Liver (tissue), 9 donors: ENCODE results near the gene ZGPAT. TPM values are rescaled to one million over a fixed set of nuclear protein-coding genes. Genes with fewer than 3 reads are reported as not detected.

Experiments used
- DNase-seq: peaks from one replicate; pipeline ENCODE4 v3.0.0-alpha.2; 2017; ENCODE audit warnings: low spot score
- H3K27ac ChIP-seq, 2 donors: one replicate each; pipeline ENCODE4 v1.7.0; 2013; ENCODE audit warnings: inconsistent platforms in 2 of 2, low read length in 2 of 2, control low read depth in 1 of 2, low read depth in 1 of 2, mild to moderate bottlenecking in 1 of 2
- H3K27me3 ChIP-seq, 4 donors: one replicate each; pipeline versions ENCODE4 v1.6.1 to v1.7.0; 2013; ENCODE audit warnings: low read length in 3 of 4, inconsistent platforms in 1 of 4, mild to moderate bottlenecking in 1 of 4, moderate library complexity in 1 of 4; ENCODE audit not compliant: control insufficient read depth in 4 of 4, insufficient read depth in 4 of 4
- H3K36me3 ChIP-seq, 4 donors: one replicate each; pipeline versions ENCODE4 v1.6.1 to v1.7.0; 2013; ENCODE audit warnings: low read length in 3 of 4, mild to moderate bottlenecking in 3 of 4, low read depth in 1 of 4, moderate library complexity in 1 of 4; ENCODE audit not compliant: control insufficient read depth in 4 of 4, insufficient read depth in 3 of 4
- H3K4me1 ChIP-seq, 4 donors: one replicate each; pipeline versions ENCODE4 v1.6.1 to v1.7.0; 2013; ENCODE audit warnings: low read length in 3 of 4, mild to moderate bottlenecking in 3 of 4, moderate library complexity in 1 of 4; ENCODE audit not compliant: control insufficient read depth in 4 of 4, insufficient read depth in 4 of 4
- H3K4me3 ChIP-seq, 3 donors: one replicate each; pipeline versions ENCODE4 v1.6.1 to v1.7.0; 2013; ENCODE audit warnings: low read length in 3 of 3, control low read depth in 1 of 3, low read depth in 1 of 3, mild to moderate bottlenecking in 1 of 3
- H3K9ac ChIP-seq, 2 donors: one replicate each; pipeline ENCODE4 v1.7.0; 2013; ENCODE audit warnings: low read length in 2 of 2, mild to moderate bottlenecking in 2 of 2, moderate library complexity in 2 of 2, control low read depth in 1 of 2, low read depth in 1 of 2
- H3K9me3 ChIP-seq, 4 donors: one replicate each; pipeline versions ENCODE4 v1.6.1 to v1.7.0; 2013; ENCODE audit warnings: low read length in 3 of 4; ENCODE audit not compliant: control insufficient read depth in 4 of 4
- ATF3 ChIP-seq: IDR thresholded peaks from 2 replicates; pipeline ENCODE4 v1.6.1; 2016; ENCODE audit warnings: antibody characterized with exemption
- EGR1 ChIP-seq, 2 donors: IDR thresholded peaks; 2 replicates each; pipeline ENCODE4 v1.6.1; 2016 to 2018; ENCODE audit warnings: antibody characterized with exemption in 2 of 2, low read depth in 2 of 2
- FOXA1 ChIP-seq: IDR thresholded peaks from 2 replicates; pipeline ENCODE4 v1.6.1; 2016; ENCODE audit warnings: antibody characterized with exemption
- FOXA2 ChIP-seq: IDR thresholded peaks from 2 replicates; pipeline ENCODE4 v1.6.1; 2016; ENCODE audit warnings: antibody characterized with exemption
- GABPA ChIP-seq, 2 donors: IDR thresholded peaks in 1 of 2; conservative IDR thresholded peaks in 1 of 2; 2 replicates each; pipeline ENCODE4 v1.6.1; 2016; ENCODE audit warnings: antibody characterized with exemption in 2 of 2, mild to moderate bottlenecking in 1 of 2, moderate library complexity in 1 of 2
- HNF4A ChIP-seq, 2 donors: conservative IDR thresholded peaks; 2 replicates each; pipeline ENCODE4 v1.6.1; 2016; ENCODE audit warnings: antibody characterized with exemption in 2 of 2, mild to moderate bottlenecking in 2 of 2
- HNF4G ChIP-seq: IDR thresholded peaks from 2 replicates; pipeline ENCODE4 v1.6.1; 2016; ENCODE audit warnings: antibody characterized with exemption
- NR2F2 ChIP-seq: IDR thresholded peaks from 2 replicates; pipeline ENCODE4 v1.6.1; 2016; ENCODE audit warnings: antibody characterized with exemption
- RAD21 ChIP-seq, 2 donors: IDR thresholded peaks; 2 replicates each; pipeline ENCODE4 v1.6.1; 2016; ENCODE audit warnings: antibody characterized with exemption in 2 of 2, mild to moderate bottlenecking in 2 of 2
- REST ChIP-seq: IDR thresholded peaks from 2 replicates; pipeline ENCODE4 v1.6.1; 2016; ENCODE audit warnings: antibody characterized with exemption, mild to moderate bottlenecking
- RXRA ChIP-seq, 2 donors: IDR thresholded peaks; 2 replicates each; pipeline ENCODE4 v1.6.1; 2017 to 2018; ENCODE audit warnings: antibody characterized with exemption in 2 of 2, mild to moderate bottlenecking in 1 of 2
- SP1 ChIP-seq: IDR thresholded peaks from 2 replicates; pipeline ENCODE4 v1.6.1; 2018; ENCODE audit warnings: antibody characterized with exemption, mild to moderate bottlenecking
- TAF1 ChIP-seq: conservative IDR thresholded peaks from 2 replicates; pipeline ENCODE4 v1.6.1; 2016; ENCODE audit warnings: antibody characterized with exemption, mild to moderate bottlenecking
- YY1 ChIP-seq: IDR thresholded peaks from 2 replicates; pipeline ENCODE4 v1.6.1; 2016; ENCODE audit warnings: antibody characterized with exemption, mild to moderate bottlenecking
- ZBTB33 ChIP-seq: IDR thresholded peaks from 2 replicates; pipeline ENCODE4 v1.6.1; 2016; ENCODE audit warnings: antibody characterized with exemption
- WGBS: extraction: QIAGEN DNeasy Blood & Tissue Kit; methylation state at CpG from one replicate; pipeline ENCODE4 v1.1.7; 2013; 5-methylcytosine and 5-hydroxymethylcytosine counted together
- polyA plus RNA-seq, 2 donors: library from polyadenylated mRNA; stranded (reverse) in 1 of 2; unstranded in 1 of 2; fragments of 200-250 nt in 1 of 2; fragments of >200 nt in 1 of 2; fragmentation: Nextera tagmentation in 1 of 2; extraction: Ambion mirVana in 1 of 2; gene quantifications; one replicate each; pipeline versions ENCODE4 v1.2.1 to v1.2.3, GENCODE V29; 2013 to 2015
- total RNA-seq, 2 donors: library from RNA; depleted of rRNA; stranded (reverse); fragments of >200 nt; gene quantifications; one replicate each; pipeline ENCODE4 v1.2.3, GENCODE V29; 2014
- TF ChIP-seq, protein P1 (sequence below): IDR thresholded peaks from 2 replicates; pipeline ENCODE4 v1.6.1; 2016; ENCODE audit warnings: antibody characterized with exemption
- TF ChIP-seq, protein P2 (sequence below): fragments of 150-350 bp; IDR thresholded peaks from 2 replicates; pipeline ENCODE4 v1.5.1; 2017; ENCODE audit warnings: improper control_type of control experiment, low read depth, low read length; ENCODE audit not compliant: missing input control
- donor health status: healthy.
- donor health status: healthy.
- donor health status: healthy.
- donor health status: healthy.
- donor health status: healthy.

ZGPAT gene
- total and polyA plus RNA-seq, 4 donors: 10.3 to 90.5 (median 20.5) TPM

DNA sequence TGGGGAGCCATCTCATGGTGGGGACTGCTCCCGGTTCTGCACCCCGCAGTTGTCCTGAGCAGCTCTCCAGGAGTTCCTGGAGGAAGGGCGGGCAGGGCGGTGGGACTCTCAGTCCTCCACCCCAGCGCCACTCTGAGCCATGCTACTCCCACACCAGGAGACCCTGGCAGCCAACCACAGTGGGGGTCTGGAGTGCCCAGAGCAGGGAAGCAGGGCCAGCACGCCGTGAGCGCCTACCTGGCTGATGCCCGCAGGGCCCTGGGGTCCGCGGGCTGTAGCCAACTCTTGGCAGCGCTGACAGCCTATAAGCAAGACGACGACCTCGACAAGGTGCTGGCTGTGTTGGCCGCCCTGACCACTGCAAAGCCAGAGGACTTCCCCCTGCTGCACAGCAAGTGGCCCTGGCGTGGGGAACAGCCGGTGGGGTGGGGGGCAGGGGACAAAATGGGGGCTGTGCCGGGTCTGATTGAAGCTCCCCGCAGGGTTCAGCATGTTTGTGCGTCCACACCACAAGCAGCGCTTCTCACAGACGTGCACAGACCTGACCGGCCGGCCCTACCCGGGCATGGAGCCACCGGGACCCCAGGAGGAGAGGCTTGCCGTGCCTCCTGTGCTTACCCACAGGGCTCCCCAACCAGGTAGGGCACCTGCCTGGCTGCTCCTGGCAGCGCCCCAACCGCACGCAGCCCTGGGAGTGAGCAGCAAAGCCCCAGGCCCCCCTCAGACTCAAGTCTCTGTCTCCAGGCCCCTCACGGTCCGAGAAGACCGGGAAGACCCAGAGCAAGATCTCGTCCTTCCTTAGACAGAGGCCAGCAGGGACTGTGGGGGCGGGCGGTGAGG is 13.0 kb upstream of the ZGPAT start:
- Histone ChIP-seq H3K9me3 (no peaks in the 10 kb centered on the region), H3K9ac (no peak overlapping the region), H3K4me1 (peaks cover 7 to 22% (median 13%) of the 10 kb centered on the region in 4 donors), H3K36me3 (peaks cover 0 to 3% (median 0%) of the 10 kb centered on the region in 4 donors), H3K27ac (no peak overlapping the region), H3K4me3 (no peak overlapping the region), H3K27me3 (no peaks in the 10 kb centered on the region)
- 95% methylated on average over 37 of the region's 37 CpGs for WGBS
- TF ChIP-seq RXRA (IDR thresholded peaks at IDR 0.05) (no peak), FOXA1 (no peak), EGR1 (IDR thresholded peaks at IDR 0.05; ENCODE audit: low read depth in 2 of 2) (no peak), FOXA2 (no peak), NR2F2 (no peak), TAF1 (no peak), RAD21 (IDR thresholded peaks at IDR 0.05) (no peak)
- TF ChIP-seq, protein P1, sequence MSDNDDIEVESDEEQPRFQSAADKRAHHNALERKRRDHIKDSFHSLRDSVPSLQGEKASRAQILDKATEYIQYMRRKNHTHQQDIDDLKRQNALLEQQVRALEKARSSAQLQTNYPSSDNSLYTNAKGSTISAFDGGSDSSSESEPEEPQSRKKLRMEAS: no peak
- DNase-seq: no peak

DNA sequence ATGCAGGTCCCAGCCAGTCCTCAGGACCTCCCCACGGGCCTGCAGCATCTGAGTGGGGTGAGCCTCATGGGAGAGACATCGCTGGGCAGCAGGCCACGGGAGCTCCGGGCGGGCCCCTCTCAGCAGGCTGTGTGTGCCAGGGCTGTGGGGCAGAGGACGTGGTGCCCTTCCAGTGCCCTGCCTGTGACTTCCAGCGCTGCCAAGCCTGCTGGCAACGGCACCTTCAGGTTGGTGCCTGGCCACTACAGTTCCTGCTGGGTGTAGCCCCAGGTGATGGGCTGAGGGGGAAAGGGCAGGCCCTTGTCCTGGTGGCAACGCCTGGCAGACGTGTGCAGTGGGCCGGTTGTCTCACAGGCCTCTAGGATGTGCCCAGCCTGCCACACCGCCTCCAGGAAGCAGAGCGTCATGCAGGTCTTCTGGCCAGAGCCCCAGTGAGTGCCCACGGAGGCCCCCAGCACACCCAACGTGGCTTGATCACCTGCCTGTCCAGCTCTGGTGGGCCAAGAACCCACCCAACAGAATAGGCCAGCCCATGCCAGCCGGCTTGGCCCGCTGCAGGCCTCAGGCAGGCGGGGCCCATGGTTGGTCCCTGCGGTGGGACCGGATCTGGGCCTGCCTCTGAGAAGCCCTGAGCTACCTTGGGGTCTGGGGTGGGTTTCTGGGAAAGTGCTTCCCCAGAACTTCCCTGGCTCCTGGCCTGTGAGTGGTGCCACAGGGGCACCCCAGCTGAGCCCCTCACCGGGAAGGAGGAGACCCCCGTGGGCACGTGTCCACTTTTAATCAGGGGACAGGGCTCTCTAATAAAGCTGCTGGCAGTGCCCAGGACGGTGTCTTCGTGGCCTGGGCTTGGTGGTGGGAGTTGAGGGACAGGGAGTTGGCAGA is 12.2 kb upstream of the ZGPAT start:
- Histone ChIP-seq H3K27ac (no peak overlapping the region), H3K9ac (no peak overlapping the region), H3K4me1 (peaks cover 7 to 22% (median 13%) of the 10 kb centered on the region in 4 donors), H3K36me3 (peaks cover 0 to 3% (median 1%) of the 10 kb centered on the region in 4 donors), H3K4me3 (no peak overlapping the region), H3K27me3 (no peaks in the 10 kb centered on the region), H3K9me3 (no peaks in the 10 kb centered on the region)
- WGBS: 71% methylated on average over 25 of the region's 25 CpGs
- no peak for DNase-seq
- TF ChIP-seq HNF4G (no peak), HNF4A (conservative IDR thresholded peaks at IDR 0.05) (no peak), EGR1 (IDR thresholded peaks at IDR 0.05; ENCODE audit: low read depth in 2 of 2) (no peak), TAF1 (no peak), RXRA (IDR thresholded peaks at IDR 0.05) (no peak), REST (no peak), GABPA (IDR thresholded peaks at IDR 0.05 in 1 of 2, conservative IDR thresholded peaks at IDR 0.05 in 1 of 2) (no peak), FOXA1 (no peak), NR2F2 (no peak), SP1 (no peak), FOXA2 (no peak), ATF3 (no peak), YY1 (no peak), RAD21 (IDR thresholded peaks at IDR 0.05) (no peak), ZBTB33 (no peak)
- TF ChIP-seq, protein P2, sequence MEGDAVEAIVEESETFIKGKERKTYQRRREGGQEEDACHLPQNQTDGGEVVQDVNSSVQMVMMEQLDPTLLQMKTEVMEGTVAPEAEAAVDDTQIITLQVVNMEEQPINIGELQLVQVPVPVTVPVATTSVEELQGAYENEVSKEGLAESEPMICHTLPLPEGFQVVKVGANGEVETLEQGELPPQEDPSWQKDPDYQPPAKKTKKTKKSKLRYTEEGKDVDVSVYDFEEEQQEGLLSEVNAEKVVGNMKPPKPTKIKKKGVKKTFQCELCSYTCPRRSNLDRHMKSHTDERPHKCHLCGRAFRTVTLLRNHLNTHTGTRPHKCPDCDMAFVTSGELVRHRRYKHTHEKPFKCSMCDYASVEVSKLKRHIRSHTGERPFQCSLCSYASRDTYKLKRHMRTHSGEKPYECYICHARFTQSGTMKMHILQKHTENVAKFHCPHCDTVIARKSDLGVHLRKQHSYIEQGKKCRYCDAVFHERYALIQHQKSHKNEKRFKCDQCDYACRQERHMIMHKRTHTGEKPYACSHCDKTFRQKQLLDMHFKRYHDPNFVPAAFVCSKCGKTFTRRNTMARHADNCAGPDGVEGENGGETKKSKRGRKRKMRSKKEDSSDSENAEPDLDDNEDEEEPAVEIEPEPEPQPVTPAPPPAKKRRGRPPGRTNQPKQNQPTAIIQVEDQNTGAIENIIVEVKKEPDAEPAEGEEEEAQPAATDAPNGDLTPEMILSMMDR: no peak
- TF ChIP-seq, protein P1: no peak
